Calu3 (cell line): ENCODE data around the gene PBX3. TPM values are rescaled to one million over a fixed set of nuclear protein-coding genes. Genes with fewer than 3 reads are reported as not detected.

Experiments used
- BruUV-seq: library from RNA; stranded (reverse); fragments of 400-500 nt; replicated peaks from 2 replicates; lab custom pipeline; 2021; lab: Mats Ljungman, UMichigan
- CTCF ChIA-PET: fragments of 300-600 bp; sonication (Branson Sonifier 250); formaldehyde crosslinking; loops from one replicate; lab custom pipeline; 2022; ENCODE audit warnings: antibody characterized with exemption; lab: Charles Lee
- DNase-seq: peaks from one replicate; pipeline ENCODE4 v3.0.0; 2022
- H3K27ac Mint-ChIP-seq: one replicate; pipeline ENCODE4 v1.8.0; 2022; ENCODE audit warnings: mixed read lengths; ENCODE audit not compliant: unreplicated experiment
- H3K27me3 Mint-ChIP-seq: one replicate; pipeline ENCODE4 v1.8.0; 2022; ENCODE audit warnings: mixed read lengths; ENCODE audit not compliant: unreplicated experiment
- H3K36me3 Mint-ChIP-seq: one replicate; pipeline ENCODE4 v1.8.0; 2022; ENCODE audit warnings: mild to moderate bottlenecking, moderate library complexity, mixed read lengths; ENCODE audit not compliant: insufficient read depth, unreplicated experiment
- H3K4me1 Mint-ChIP-seq: one replicate; pipeline ENCODE4 v1.8.0; 2022; ENCODE audit warnings: mild to moderate bottlenecking, low read depth, mixed read lengths; ENCODE audit not compliant: unreplicated experiment
- H3K4me3 Mint-ChIP-seq: one replicate; pipeline ENCODE4 v1.8.0; 2022; ENCODE audit warnings: mild to moderate bottlenecking, low read depth, moderate library complexity, mixed read lengths; ENCODE audit not compliant: unreplicated experiment
- H3K9me3 Mint-ChIP-seq: one replicate; pipeline ENCODE4 v1.8.0; 2022; ENCODE audit warnings: low read depth, mixed read lengths; ENCODE audit not compliant: unreplicated experiment
- CTCF ChIP-seq: fragments of 200-600 bp; IDR thresholded peaks from one replicate; pipeline ENCODE4 v1.8.0; 2022; ENCODE audit warnings: antibody characterized with exemption; ENCODE audit not compliant: unreplicated experiment
- intact Hi-C: fragments of 100-400 bp; cut with micrococcal nuclease; formaldehyde crosslinking; loops from one replicate; pipeline ENCODE4 v1.10.0; 2022; ENCODE audit not compliant: unreplicated experiment
- total RNA-seq: library from RNA; stranded (reverse); gene quantifications from 2 replicates; pipeline ENCODE4 v1.2.3, GENCODE V29; 2022

Gene PBX3
- total RNA-seq, 1 experiment from 2014 or later = 8.0 TPM

- H3K9me3 Mint-ChIP-seq = no peaks in the 10 kb centered on the region
- no peaks in the 10 kb centered on the region for H3K27me3 Mint-ChIP-seq
- no peaks in the 10 kb centered on the region for H3K4me1 Mint-ChIP-seq
- H3K36me3 Mint-ChIP-seq = peaks cover 5% of the 10 kb centered on the region
- intact Hi-C loops = no loop called here
- no peak for TF ChIP-seq CTCF
- CTCF ChIA-PET = no interaction called here
- H3K4me3 Mint-ChIP-seq = no peak overlapping the region
- no peak for DNase-seq
- no TSS peak for BruUV-seq
- H3K27ac Mint-ChIP-seq = no peak overlapping the region
These were observed 185.7 kb downstream of the PBX3 start for GRCh38 chr9:125932746-125933455.

- intact Hi-C loops = no loop called here
- TF ChIP-seq CTCF = no peak
- DNase-seq = no peak
- no peaks in the 10 kb centered on the region for H3K4me1 Mint-ChIP-seq
- H3K9me3 Mint-ChIP-seq = no peaks in the 10 kb centered on the region
- no peaks in the 10 kb centered on the region for H3K27me3 Mint-ChIP-seq
- no peak overlapping the region for H3K4me3 Mint-ChIP-seq
- no peak overlapping the region for H3K27ac Mint-ChIP-seq
- no peaks in the 10 kb centered on the region for H3K36me3 Mint-ChIP-seq
- CTCF ChIA-PET = no interaction called here
- BruUV-seq = no TSS peak
These were observed 195.0 kb downstream of the PBX3 start for GRCh38 chr9:125942125-125942524.

GRCh38 chr9:125943831-125944230 is 196.7 kb downstream of the PBX3 start:
- no peaks in the 10 kb centered on the region for H3K36me3 Mint-ChIP-seq
- no peak for DNase-seq
- H3K4me3 Mint-ChIP-seq = no peak overlapping the region
- no peaks in the 10 kb centered on the region for H3K27me3 Mint-ChIP-seq
- no peaks in the 10 kb centered on the region for H3K9me3 Mint-ChIP-seq
- no TSS peak for BruUV-seq
- intact Hi-C loops = no loop called here
- H3K27ac Mint-ChIP-seq = no peak overlapping the region
- TF ChIP-seq CTCF = no peak
- CTCF ChIA-PET = no interaction called here
- no peaks in the 10 kb centered on the region for H3K4me1 Mint-ChIP-seq

DNA sequence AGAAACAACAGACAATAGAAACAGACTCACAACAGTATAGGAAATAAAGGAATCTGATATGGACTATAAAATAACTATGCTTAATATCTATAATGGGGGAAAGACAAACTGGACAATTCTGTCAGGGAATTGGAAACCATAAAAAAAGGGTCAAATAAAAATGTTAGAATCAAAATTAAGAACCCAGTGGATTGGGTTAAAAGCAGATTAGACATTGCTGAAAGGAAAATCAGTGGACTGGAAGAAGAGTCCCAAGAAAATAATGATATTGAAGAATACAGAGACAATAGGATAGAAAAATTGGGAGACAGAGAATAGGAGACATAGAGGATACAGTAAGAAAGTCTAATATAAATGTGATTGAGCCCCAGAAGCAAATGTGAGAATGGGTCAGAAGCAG is 199.2 kb downstream of the PBX3 start:
- Mint-ChIP-seq H3K4me3 (no peak overlapping the region), H3K27me3 (no peaks in the 10 kb centered on the region), H3K27ac (no peak overlapping the region), H3K36me3 (no peaks in the 10 kb centered on the region), H3K9me3 (no peaks in the 10 kb centered on the region), H3K4me1 (no peaks in the 10 kb centered on the region)
- BruUV-seq = no TSS peak
- DNase-seq = no peak
- CTCF ChIA-PET = no interaction called here
- no peak for TF ChIP-seq CTCF
- intact Hi-C loops = no loop called here
